Measurements from ENCODE around the gene IRF2BP2.

GRCh38 chr1:234605399-234605982 lies 4.5 kb downstream of the IRF2BP2 start:
- TF ChIP-seq POLR2AphosphoS5 (IDR thresholded peaks at IDR 0.05; ENCODE audit: low read depth, low read length): no peak
- TF ChIP-seq TAF1 (IDR thresholded peaks at IDR 0.05; ENCODE audit: borderline replicate concordance, low read depth, low read length): no peak
